Measurements from ENCODE around the gene CCDC148. TPM values are rescaled to one million over a fixed set of nuclear protein-coding genes. Genes with fewer than 3 reads are reported as not detected.
A peak's percentile ranks its signal among the peaks of the same experiment; 100 is the strongest.

CCDC148 gene
- 0.30 TPM for total RNA-seq
- long read RNA-seq, result 0 reads

DNA sequence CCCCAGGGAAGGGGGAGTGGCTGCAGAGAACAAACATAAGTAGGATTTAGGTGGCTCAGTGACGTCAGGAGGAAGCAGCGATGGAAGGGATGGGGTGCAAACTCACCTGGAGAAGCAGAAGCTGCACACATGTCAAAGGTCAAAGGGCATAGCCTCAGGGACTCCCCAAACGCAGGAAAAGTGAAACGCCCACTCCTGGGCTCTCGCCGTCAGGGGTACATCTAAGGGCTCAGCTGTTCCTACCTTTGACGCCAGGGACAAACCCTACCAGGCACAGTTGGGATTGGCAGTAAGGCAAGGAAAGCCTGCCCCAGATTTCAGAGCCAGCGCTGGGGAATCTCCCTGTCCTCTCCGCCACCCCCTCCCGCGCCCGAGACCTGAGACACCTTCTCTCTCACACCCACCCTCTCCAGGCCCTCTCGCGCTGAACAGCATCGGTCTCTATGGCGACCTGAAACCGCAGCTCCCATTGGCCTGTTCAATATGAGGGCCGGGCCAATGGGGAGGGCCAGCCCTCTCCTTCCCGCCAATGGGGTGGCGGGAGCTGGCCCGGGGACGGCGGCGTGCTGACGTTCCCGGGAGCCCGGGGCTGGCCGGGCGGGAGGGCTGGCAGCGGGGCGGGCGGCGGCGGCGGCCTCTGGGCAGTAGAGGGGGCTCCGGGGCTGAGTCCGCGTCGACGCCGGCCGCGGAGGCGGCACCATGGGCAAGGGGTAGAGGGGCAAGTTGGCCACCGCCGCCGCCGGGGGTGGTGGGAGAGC lies at the start of gene CCDC148, which contains the start of gene PKP4:
Gene CCDC148, minus strand, starts transcription at position 445 of the 758 bp plus-strand sequence. Its CDS starts 314 bp downstream, at position 131.
Gene PKP4, plus strand, starts transcription at position 644 of the 758 bp plus-strand sequence. CDS start 76,233 bp downstream, outside the sequence.
- intact Hi-C loops (cut with micrococcal nuclease), result no loop called here
- no peaks in the 10 kb centered on the region for H3K9me3 ChIP-seq (replicated peaks)
- no peaks in the 10 kb centered on the region for H3K36me3 ChIP-seq
- peak within 1 kb of the TSS; percentile 98 for H3K4me3 ChIP-seq
- H3K27ac ChIP-seq (replicated peaks), result peak within 1 kb of the TSS; percentile 98
- H3K4me1 ChIP-seq, result peaks cover 54% of the 10 kb centered on the region
- TF ChIP-seq, protein P1, sequence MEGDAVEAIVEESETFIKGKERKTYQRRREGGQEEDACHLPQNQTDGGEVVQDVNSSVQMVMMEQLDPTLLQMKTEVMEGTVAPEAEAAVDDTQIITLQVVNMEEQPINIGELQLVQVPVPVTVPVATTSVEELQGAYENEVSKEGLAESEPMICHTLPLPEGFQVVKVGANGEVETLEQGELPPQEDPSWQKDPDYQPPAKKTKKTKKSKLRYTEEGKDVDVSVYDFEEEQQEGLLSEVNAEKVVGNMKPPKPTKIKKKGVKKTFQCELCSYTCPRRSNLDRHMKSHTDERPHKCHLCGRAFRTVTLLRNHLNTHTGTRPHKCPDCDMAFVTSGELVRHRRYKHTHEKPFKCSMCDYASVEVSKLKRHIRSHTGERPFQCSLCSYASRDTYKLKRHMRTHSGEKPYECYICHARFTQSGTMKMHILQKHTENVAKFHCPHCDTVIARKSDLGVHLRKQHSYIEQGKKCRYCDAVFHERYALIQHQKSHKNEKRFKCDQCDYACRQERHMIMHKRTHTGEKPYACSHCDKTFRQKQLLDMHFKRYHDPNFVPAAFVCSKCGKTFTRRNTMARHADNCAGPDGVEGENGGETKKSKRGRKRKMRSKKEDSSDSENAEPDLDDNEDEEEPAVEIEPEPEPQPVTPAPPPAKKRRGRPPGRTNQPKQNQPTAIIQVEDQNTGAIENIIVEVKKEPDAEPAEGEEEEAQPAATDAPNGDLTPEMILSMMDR (IDR thresholded peaks at IDR 0.05; ENCODE audit: borderline replicate concordance), result peak; percentile 25
- DNase-seq, result peak; percentile 89
- H3K27me3 ChIP-seq (ENCODE audit: low read depth), result no peaks in the 10 kb centered on the region

DNA sequence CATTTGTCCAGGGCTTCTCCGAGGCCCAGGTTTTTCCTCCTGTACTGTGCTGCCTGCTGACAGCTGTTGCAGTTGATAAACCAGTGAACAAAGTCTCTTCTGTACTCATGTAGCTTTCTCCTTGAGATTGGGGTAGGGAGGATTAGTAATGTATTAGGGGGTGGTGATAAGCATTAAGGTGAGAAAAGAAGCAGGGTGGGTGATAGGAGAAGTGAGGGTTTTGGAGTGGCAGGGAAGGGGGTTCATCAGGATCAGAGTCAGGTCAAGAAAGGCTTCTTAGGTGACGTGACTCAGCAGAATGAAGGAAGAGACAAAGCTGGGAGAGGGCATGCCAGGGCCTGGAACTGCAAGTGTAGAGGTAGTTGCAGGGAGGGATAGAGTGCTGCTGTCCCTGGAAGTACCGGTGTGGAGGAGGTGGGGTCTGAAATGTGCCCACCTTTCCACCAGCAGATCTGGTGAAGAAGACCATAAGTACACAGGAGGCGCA lies 48.9 kb upstream of the CCDC148 start:
- Histone ChIP-seq H3K4me1 (peaks cover 61% of the 10 kb centered on the region), H3K4me3 (no peak overlapping the region), H3K36me3 (no peaks in the 10 kb centered on the region), H3K27ac (replicated peaks) (no peak overlapping the region), H3K27me3 (ENCODE audit: low read depth) (no peaks in the 10 kb centered on the region), H3K9me3 (replicated peaks) (no peaks in the 10 kb centered on the region)
- TF ChIP-seq, protein P1 (IDR thresholded peaks at IDR 0.05; ENCODE audit: borderline replicate concordance), result no peak
- DNase-seq, result no peak
- intact Hi-C loops (cut with micrococcal nuclease), result no loop called here

DNA sequence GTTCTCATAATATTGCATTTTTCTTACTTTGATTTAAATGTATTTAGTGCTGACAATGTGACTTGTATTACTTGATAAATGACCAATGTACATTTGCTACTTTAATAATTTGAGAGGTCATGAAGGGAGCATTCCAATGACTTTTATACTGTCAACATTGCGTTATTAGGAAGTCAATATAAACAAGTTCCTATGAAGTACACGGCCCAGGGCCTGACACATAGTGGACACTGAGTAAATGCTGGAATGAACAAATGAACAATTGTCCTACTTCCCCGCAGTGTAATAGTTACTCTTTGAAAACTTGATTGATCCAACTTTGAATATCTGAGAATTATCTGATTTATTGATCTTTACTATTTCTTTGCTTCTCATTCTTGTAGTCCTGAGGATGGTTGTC lies 47.5 kb upstream of the CCDC148 start:
- intact Hi-C loops (cut with micrococcal nuclease), result no loop called here
- H3K4me3 ChIP-seq, result no peak overlapping the region
- H3K27ac ChIP-seq (replicated peaks), result no peak overlapping the region
- peaks cover 64% of the 10 kb centered on the region for H3K4me1 ChIP-seq
- no peaks in the 10 kb centered on the region for H3K27me3 ChIP-seq (ENCODE audit: low read depth)
- TF ChIP-seq, protein P1 (IDR thresholded peaks at IDR 0.05; ENCODE audit: borderline replicate concordance), result no peak
- no peaks in the 10 kb centered on the region for H3K9me3 ChIP-seq (replicated peaks)
- DNase-seq, result no peak
- no peaks in the 10 kb centered on the region for H3K36me3 ChIP-seq

DNA sequence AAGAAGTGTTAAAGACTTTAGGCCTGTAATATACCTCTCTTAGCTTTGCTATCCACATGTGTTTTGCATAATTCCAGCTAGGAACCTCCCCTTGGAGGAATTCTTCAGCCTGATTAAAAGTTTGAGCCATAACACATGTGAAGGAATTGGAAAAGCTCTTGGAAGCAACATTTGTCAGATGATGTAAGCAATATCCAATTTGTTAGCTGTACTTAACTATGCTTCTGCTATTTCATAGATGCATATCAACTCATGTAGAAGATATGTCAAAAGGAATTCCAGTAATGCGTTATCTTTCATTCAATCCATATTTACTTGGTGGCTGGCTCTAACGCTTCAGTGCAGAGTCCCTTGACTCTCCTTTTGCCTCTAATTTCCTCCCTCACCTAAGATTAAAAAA lies 46.4 kb upstream of the CCDC148 start:
- intact Hi-C loops (cut with micrococcal nuclease), result no loop called here
- TF ChIP-seq, protein P1 (IDR thresholded peaks at IDR 0.05; ENCODE audit: borderline replicate concordance), result no peak
- no peak overlapping the region for H3K4me3 ChIP-seq
- H3K27me3 ChIP-seq (ENCODE audit: low read depth), result no peaks in the 10 kb centered on the region
- no peak for DNase-seq
- H3K27ac ChIP-seq (replicated peaks), result no peak overlapping the region
- H3K4me1 ChIP-seq, result peaks cover 71% of the 10 kb centered on the region
- H3K9me3 ChIP-seq (replicated peaks), result no peaks in the 10 kb centered on the region
- no peaks in the 10 kb centered on the region for H3K36me3 ChIP-seq

GRCh38 chr2:158501301-158501700 lies 44.7 kb upstream of the CCDC148 start:
- no peaks in the 10 kb centered on the region for H3K36me3 ChIP-seq
- TF ChIP-seq, protein P1 (IDR thresholded peaks at IDR 0.05; ENCODE audit: borderline replicate concordance), result no peak
- peak; percentile 68 for DNase-seq
- no peak overlapping the region for H3K27ac ChIP-seq (replicated peaks)
- H3K4me1 ChIP-seq, result peaks cover 65% of the 10 kb centered on the region
- intact Hi-C loops (cut with micrococcal nuclease), result no loop called here
- H3K27me3 ChIP-seq (ENCODE audit: low read depth), result no peaks in the 10 kb centered on the region
- H3K4me3 ChIP-seq, result no peak overlapping the region
- H3K9me3 ChIP-seq (replicated peaks), result no peaks in the 10 kb centered on the region

Measured in left ventricle myocardium inferior (tissue), 1 donor.